Measurements from ENCODE around the gene RBBP7. TPM values are rescaled to one million over a fixed set of nuclear protein-coding genes. Genes with fewer than 3 reads are reported as not detected.

RBBP7 gene
- total and polyA plus RNA-seq, 2 donors (not counting 1 experiment from before 2014, with no cell fraction given): 149 to 174 TPM

- Histone ChIP-seq H3K27me3 (ENCODE audit: control insufficient read depth, insufficient read depth, low read length) (no peaks in the 10 kb centered on the region), H3K4me1 (ENCODE audit: control insufficient read depth, extremely low read depth, insufficient read depth, low read length) (peaks cover 10% of the 10 kb centered on the region), H3K9ac (ENCODE audit: insufficient read depth, low read length) (no peak overlapping the region), H2AFZ (ENCODE audit: low read length) (no peak overlapping the region), H3K9me3 (ENCODE audit: control insufficient read depth, insufficient read depth, low read depth, low read length) (no peaks in the 10 kb centered on the region), H3K36me3 (ENCODE audit: control insufficient read depth, insufficient read depth, low read length) (peaks cover 10% of the 10 kb centered on the region), H3K4me2 (ENCODE audit: extremely low read depth, insufficient read depth, low read length) (no peak overlapping the region), H3K27ac (ENCODE audit: insufficient read depth, low read length) (no peak overlapping the region), H3K79me2 (ENCODE audit: control insufficient read depth, insufficient read depth, low read length) (no peaks in the 10 kb centered on the region), H4K20me1 (ENCODE audit: control insufficient read depth, extremely low read depth, insufficient read depth, low read length) (no peaks in the 10 kb centered on the region), H3K4me3 (replicated peaks in 1 of 4; ENCODE audit: control extremely low read depth in 1 of 4, insufficient read depth in 1 of 4, low read depth in 3 of 4, low read length in 4 of 4) (no peak overlapping the region)
- DNase-seq (ENCODE audit: low read depth in 2 of 2): peak in 1 of 2 donors; percentile 59
- TF ChIP-seq CTCF (conservative IDR thresholded peaks at IDR 0.05 in 1 of 2, IDR thresholded peaks at IDR 0.05 in 1 of 2; ENCODE audit: low read depth in 1 of 2, low read length in 2 of 2) (no peak), EZH2 (IDR thresholded peaks at IDR 0.05; ENCODE audit: low read length, missing control alignments) (no peak)
Observed at GRCh38 chrX:16843208-16843909, 26.8 kb downstream of the RBBP7 start.

- TF ChIP-seq EZH2 (IDR thresholded peaks at IDR 0.05; ENCODE audit: low read length, missing control alignments): no peak
- no peak for TF ChIP-seq CTCF (conservative IDR thresholded peaks at IDR 0.05 in 1 of 2, IDR thresholded peaks at IDR 0.05 in 1 of 2; ENCODE audit: low read depth in 1 of 2, low read length in 2 of 2)
- DNase-seq (ENCODE audit: low read depth in 2 of 2): peak in 1 of 2 donors; percentile 50
- Histone ChIP-seq H4K20me1 (ENCODE audit: control insufficient read depth, extremely low read depth, insufficient read depth, low read length) (no peaks in the 10 kb centered on the region), H3K79me2 (ENCODE audit: control insufficient read depth, insufficient read depth, low read length) (no peaks in the 10 kb centered on the region), H3K27me3 (ENCODE audit: control insufficient read depth, insufficient read depth, low read length) (no peaks in the 10 kb centered on the region), H3K4me3 (replicated peaks in 1 of 4; ENCODE audit: control extremely low read depth in 1 of 4, insufficient read depth in 1 of 4, low read depth in 3 of 4, low read length in 4 of 4) (no peak overlapping the region), H3K27ac (ENCODE audit: insufficient read depth, low read length) (no peak overlapping the region), H2AFZ (ENCODE audit: low read length) (no peak overlapping the region), H3K4me1 (ENCODE audit: control insufficient read depth, extremely low read depth, insufficient read depth, low read length) (peaks cover 10% of the 10 kb centered on the region), H3K9me3 (ENCODE audit: control insufficient read depth, insufficient read depth, low read depth, low read length) (no peaks in the 10 kb centered on the region), H3K4me2 (ENCODE audit: extremely low read depth, insufficient read depth, low read length) (no peak overlapping the region), H3K36me3 (ENCODE audit: control insufficient read depth, insufficient read depth, low read length) (peaks cover 11% of the 10 kb centered on the region), H3K9ac (ENCODE audit: insufficient read depth, low read length) (no peak overlapping the region)
Observed at GRCh38 chrX:16842684-16843083, 27.5 kb downstream of the RBBP7 start.

- H3K4me2 ChIP-seq (ENCODE audit: extremely low read depth, insufficient read depth, low read length): no peak overlapping the region
- no peaks in the 10 kb centered on the region for H3K9me3 ChIP-seq (ENCODE audit: control insufficient read depth, insufficient read depth, low read depth, low read length)
- no peak overlapping the region for H3K4me3 ChIP-seq (replicated peaks in 1 of 4; ENCODE audit: control extremely low read depth in 1 of 4, insufficient read depth in 1 of 4, low read depth in 3 of 4, low read length in 4 of 4)
- H2AFZ ChIP-seq (ENCODE audit: low read length): no peak overlapping the region
- H3K9ac ChIP-seq (ENCODE audit: insufficient read depth, low read length): no peak overlapping the region
- H3K4me1 ChIP-seq (ENCODE audit: control insufficient read depth, extremely low read depth, insufficient read depth, low read length): peaks cover 10% of the 10 kb centered on the region
- no peaks in the 10 kb centered on the region for H4K20me1 ChIP-seq (ENCODE audit: control insufficient read depth, extremely low read depth, insufficient read depth, low read length)
- peaks cover 14% of the 10 kb centered on the region for H3K36me3 ChIP-seq (ENCODE audit: control insufficient read depth, insufficient read depth, low read length)
- no peaks in the 10 kb centered on the region for H3K79me2 ChIP-seq (ENCODE audit: control insufficient read depth, insufficient read depth, low read length)
- TF ChIP-seq EZH2 (IDR thresholded peaks at IDR 0.05; ENCODE audit: low read length, missing control alignments) (no peak), CTCF (conservative IDR thresholded peaks at IDR 0.05 in 1 of 2, IDR thresholded peaks at IDR 0.05 in 1 of 2; ENCODE audit: low read depth in 1 of 2, low read length in 2 of 2) (no peak)
- peak; percentile 84 to 87 for DNase-seq (ENCODE audit: low read depth in 2 of 2)
- no peaks in the 10 kb centered on the region for H3K27me3 ChIP-seq (ENCODE audit: control insufficient read depth, insufficient read depth, low read length)
- peak overlapping the region; percentile 59 for H3K27ac ChIP-seq (ENCODE audit: insufficient read depth, low read length)
Observed at GRCh38 chrX:16839852-16840460, 30.2 kb downstream of the RBBP7 start.

Measured in fibroblast of lung (primary cell).